K562 (cell line): ENCODE measurements around the gene PCDH9. TPM values are rescaled to one million over a fixed set of nuclear protein-coding genes. Genes with fewer than 3 reads are reported as not detected.

Experiments
- ATAC-seq: fragments of 200-7000 bp; cut with Tn5 transposase; 3 replicates; pipeline ENCODE4 v1.9.1; 2020; ENCODE audit warnings: moderate library complexity
- BruUV-seq: library from RNA; stranded (reverse); fragments of 400-500 nt; replicated peaks from 2 replicates; lab custom pipeline; 2021; lab: Mats Ljungman, UMichigan
- CTCF ChIA-PET: fragments of 300-600 bp; formaldehyde crosslinking; extraction: SDS; loops from one replicate; lab custom pipeline; 2021; ENCODE audit warnings: low intra/inter-chr PET ratio; lab: Yijun Ruan, JAX
- POLR2A ChIA-PET: fragments of 300-600, 350-650 bp; sonication (Branson Sonifier 250); formaldehyde crosslinking; extraction: SDS; loops from one replicate; lab custom pipeline; 2021; ENCODE audit warnings: antibody characterized with exemption, inconsistent platforms; lab: Yijun Ruan, JAX
- DNase-seq, 4 experiments: peaks; one replicate each; pipeline versions ENCODE4 v3.0.0 to v3.0.0-alpha.2; 2011 to 2018; ENCODE audit warnings: low spot score in 3 of 4, mixed read lengths in 3 of 4; ENCODE audit errors: extremely low read depth in 1 of 4
- FAIRE-seq: peaks from 2 replicates; lab custom pipeline; 2011; peaks lifted over from hg19 to GRCh38; lab: Jason Lieb, UNC
- H2AFZ ChIP-seq: 2 replicates; pipeline ENCODE4 v1.6.0; 2011; ENCODE audit warnings: low read depth, low read length, control low read depth, inconsistent platforms
- H3K27ac ChIP-seq: fragments of 200-600 bp; 3 replicates; pipeline ENCODE4 v1.8.0; 2011; ENCODE audit warnings: low read depth, mild to moderate bottlenecking, control low read depth, inconsistent platforms, low read length, moderate library complexity, mixed read lengths; ENCODE audit errors: extremely low read depth
- H3K27me3 ChIP-seq, 2 experiments: fragments of 300-600 bp in 1 of 2; 2 replicates in 1 of 2; 3 replicates in 1 of 2; pipeline versions ENCODE4 v1.6.0 to v1.8.0; 2011; ENCODE audit warnings: inconsistent platforms in 2 of 2, low read length in 2 of 2, mild to moderate bottlenecking in 1 of 2, mixed read lengths in 1 of 2, moderate library complexity in 1 of 2; ENCODE audit not compliant: control insufficient read depth in 2 of 2, insufficient read depth in 2 of 2
- H3K36me3 ChIP-seq: fragments of 300-600 bp; 3 replicates; pipeline ENCODE4 v1.8.0; 2011; ENCODE audit warnings: mild to moderate bottlenecking, low read length, inconsistent platforms; ENCODE audit not compliant: control insufficient read depth, insufficient read depth
- H3K4me1 ChIP-seq, 2 experiments: fragments of 200-600 bp in 1 of 2; replicated peaks in 1 of 2; 2 replicates in 1 of 2; 3 replicates in 1 of 2; pipeline versions ENCODE4 v1.5.1 to v1.8.0; 2011; ENCODE audit warnings: inconsistent platforms in 2 of 2, low read length in 2 of 2, mild to moderate bottlenecking in 1 of 2, mixed read lengths in 1 of 2, moderate library complexity in 1 of 2; ENCODE audit not compliant: control insufficient read depth in 2 of 2, insufficient read depth in 2 of 2
- H3K4me2 ChIP-seq: 2 replicates; pipeline ENCODE4 v1.6.1; 2011; ENCODE audit warnings: low read length, control low read depth, inconsistent platforms, mixed read lengths; ENCODE audit not compliant: insufficient read depth
- H3K4me3 ChIP-seq: fragments of 200-600 bp; sonication (generic), shearing (Covaris generic); 2 replicates; pipeline ENCODE4 v1.5.1; 2016; ENCODE audit warnings: control low read depth, inconsistent platforms
- H3K79me2 ChIP-seq: fragments of 200-600 bp; 3 replicates; pipeline ENCODE4 v1.8.0; 2011; ENCODE audit warnings: low read length, inconsistent platforms; ENCODE audit not compliant: control insufficient read depth, insufficient read depth
- H3K9ac ChIP-seq, 2 experiments: 2 replicates each; pipeline versions ENCODE4 v1.6.0 to v1.6.1; 2011; ENCODE audit warnings: low read depth in 2 of 2, low read length in 2 of 2, control low read depth in 1 of 2, inconsistent platforms in 1 of 2, mild to moderate bottlenecking in 1 of 2, mixed read lengths in 1 of 2; ENCODE audit not compliant: insufficient read depth in 1 of 2
- H3K9me1 ChIP-seq: one replicate; pipeline ENCODE4 v1.6.0; 2011; ENCODE audit warnings: inconsistent platforms, mild to moderate bottlenecking, low read length, moderate library complexity; ENCODE audit not compliant: control insufficient read depth, insufficient read depth
- H3K9me3 ChIP-seq: replicated peaks from 2 replicates; pipeline ENCODE4 v1.5.1; 2011; ENCODE audit warnings: low read depth, low read length, inconsistent platforms; ENCODE audit not compliant: control insufficient read depth, insufficient read depth
- H4K20me1 ChIP-seq: replicated peaks from 2 replicates; pipeline ENCODE4 v1.6.1; 2011; ENCODE audit warnings: low read length, inconsistent platforms, mixed read lengths; ENCODE audit not compliant: control insufficient read depth, insufficient read depth
- ATF1 ChIP-seq, 2 experiments: fragments of 450-650 bp in 1 of 2; IDR thresholded peaks; 2 replicates each; pipeline ENCODE4 v1.6.1; 2016; ENCODE audit warnings: missing compliant biosample characterization in 1 of 2, missing genetic modification characterization in 1 of 2
- CBX2 ChIP-seq: fragments of 200-600 bp; sonication (generic); IDR thresholded peaks from one replicate; pipeline ENCODE4 v1.6.1; 2012; ENCODE audit warnings: mild to moderate bottlenecking, low read length, inconsistent platforms; ENCODE audit not compliant: insufficient read depth, poor library complexity, severe bottlenecking
- GTF2A2 ChIP-seq: IDR thresholded peaks from 2 replicates; pipeline ENCODE4 v1.6.1; 2016; ENCODE audit warnings: mild to moderate bottlenecking, missing genetic modification characterization, missing compliant biosample characterization
- MCM3 ChIP-seq: fragments of 450-650 bp; IDR thresholded peaks from 2 replicates; pipeline ENCODE4 v1.6.1; 2016
- MED1 ChIP-seq: sonication (generic); formaldehyde crosslinking; IDR thresholded peaks from 2 replicates; pipeline ENCODE4 v1.8.1; 2023; ENCODE audit warnings: missing genetic modification reagents, borderline replicate concordance
- TBP ChIP-seq: optimal IDR thresholded peaks from 2 replicates; pipeline ENCODE3; 2011; ENCODE audit warnings: low read depth, low read length, improper control_type of control experiment
- ZC3H11A ChIP-seq: IDR thresholded peaks from 2 replicates; pipeline ENCODE4 v1.6.1; 2012; ENCODE audit warnings: low read depth, low read length, improper control_type of control experiment
- ZC3H4 ChIP-seq: sonication (generic); formaldehyde crosslinking; IDR thresholded peaks from 2 replicates; pipeline ENCODE4 v1.9.0; 2021; ENCODE audit warnings: missing genetic modification reagents, borderline replicate concordance
- ZNF134 ChIP-seq: fragments of 250-450 bp; sonication (Bioruptor Pico); conservative IDR thresholded peaks from 2 replicates; pipeline ENCODE4 v1.4.0; 2020
- ZNF780A ChIP-seq: fragments of 250-450 bp; sonication (Bioruptor Pico); IDR thresholded peaks from 2 replicates; pipeline ENCODE4 v1.5.0; 2021; ENCODE audit warnings: mild to moderate bottlenecking
- WGBS: fragments of 100-300 bp; shearing (Covaris generic); methylation state at CpG from one replicate; pipeline ENCODE4 v1.1.6; 2016; ENCODE audit warnings: low coverage, mixed read lengths; ENCODE audit not compliant: insufficient coverage; ENCODE audit errors: missing lambda C conversion rate; 5-methylcytosine and 5-hydroxymethylcytosine counted together
- in situ Hi-C: fragments of 300-500 bp; cut with MboI; formaldehyde crosslinking; loops from 4 replicates; pipeline ENCODE4 v1.15.0; 2018; ENCODE audit warnings: inconsistent platforms, mixed read lengths
- intact Hi-C: fragments of 100-400 bp; cut with micrococcal nuclease; formaldehyde crosslinking; loops from 2 replicates; pipeline ENCODE4 v1.14.2; 2022
- polyA plus RNA-seq, 8 experiments: library from polyadenylated mRNA; depleted of rRNA in 4 of 8; stranded (reverse) in 5 of 8; unstranded in 3 of 8; fragments of >200 nt; fragmentation: Nextera tagmentation in 2 of 8; fragmentation: Illumina TruSeq in 1 of 8; extraction: Ambion mirVana in 2 of 8; extraction: Trizol in 1 of 8; gene quantifications; 2 replicates each; pipeline versions ENCODE4 v1.2.1 to v1.2.3, GENCODE V29; 2011 to 2014; ENCODE audit warnings: inconsistent platforms in 1 of 8, missing spikeins in 1 of 8
- total RNA-seq, 7 experiments: library from RNA; depleted of rRNA in 6 of 7; stranded (reverse); fragments of >200 nt in 6 of 7; fragmentation: Illumina TruSeq in 2 of 7; extraction: Trizol in 2 of 7; gene quantifications; 2 replicates each; pipeline versions ENCODE4 v1.2.1 to v1.2.3, GENCODE V29; 2011 to 2021; ENCODE audit warnings: low replicate concordance in 1 of 7
- TF ChIP-seq, protein P1 (sequence below): fragments of 250-450 bp; sonication (Bioruptor Pico); IDR thresholded peaks from 2 replicates; pipeline ENCODE4 v1.5.0; 2021
- TF ChIP-seq, protein P2 (sequence below): fragments of 450-650 bp; formaldehyde crosslinking; IDR thresholded peaks from 2 replicates; pipeline ENCODE4 v1.4.0; 2020; ENCODE audit warnings: mild to moderate bottlenecking, moderate library complexity
- TF ChIP-seq, protein P3 (sequence below): fragments of 250-450 bp; sonication (Bioruptor Pico); IDR thresholded peaks from 2 replicates; pipeline ENCODE4 v1.8.0; 2022; ENCODE audit warnings: inconsistent platforms

Gene PCDH9
- total and polyA plus RNA-seq, 9 of the 15 experiments (the other 6 are each of a cell fraction or from before 2014, with no cell fraction given), result 1.1 to 6.7 (median 4.9) TPM

DNA sequence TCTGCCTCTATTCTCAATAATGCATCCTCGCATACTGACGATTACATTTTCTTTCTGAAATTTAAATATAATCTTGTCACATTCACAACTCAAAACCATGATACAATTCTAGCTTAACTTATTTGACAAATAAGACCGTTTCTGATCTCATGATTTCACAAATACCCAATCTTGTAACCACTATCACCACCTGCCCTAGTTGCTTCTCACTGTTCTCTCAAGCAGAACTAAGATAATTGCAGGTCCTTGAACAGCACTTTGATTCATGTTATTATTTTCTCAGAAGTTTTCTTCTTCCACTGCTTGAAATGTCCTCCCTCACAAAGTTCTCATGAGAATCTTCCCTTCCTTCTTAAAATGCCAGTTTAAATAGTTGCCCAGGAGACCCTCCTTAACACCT, 211.4 kb downstream of the PCDH9 start:
- Histone ChIP-seq H3K27ac (no peak overlapping the region), H3K9me3 (no peaks in the 10 kb centered on the region), H2AFZ (no peak overlapping the region), H3K79me2 (no peaks in the 10 kb centered on the region), H3K36me3 (no peaks in the 10 kb centered on the region), H3K4me3 (no peak overlapping the region), H3K27me3 (no peaks in the 10 kb centered on the region)
- no peak for DNase-seq
- intact Hi-C loops, result no loop called here
- TF ChIP-seq ZNF780A (CRISPR knock-in tag) (no peak), CBX2 (no peak), ZC3H11A (no peak), TBP (no peak), MED1 (CRISPR knock-in tag) (no peak), GTF2A2 (tag) (no peak), MCM3 (no peak), ATF1 (CRISPR knock-in tag; IDR thresholded peaks at IDR 0.05) (no peak), ATF1 (tag; IDR thresholded peaks at IDR 0.05) (no peak), ZC3H4 (CRISPR knock-in tag) (no peak), ZNF134 (CRISPR knock-in tag) (no peak)
- TF ChIP-seq, protein P1, sequence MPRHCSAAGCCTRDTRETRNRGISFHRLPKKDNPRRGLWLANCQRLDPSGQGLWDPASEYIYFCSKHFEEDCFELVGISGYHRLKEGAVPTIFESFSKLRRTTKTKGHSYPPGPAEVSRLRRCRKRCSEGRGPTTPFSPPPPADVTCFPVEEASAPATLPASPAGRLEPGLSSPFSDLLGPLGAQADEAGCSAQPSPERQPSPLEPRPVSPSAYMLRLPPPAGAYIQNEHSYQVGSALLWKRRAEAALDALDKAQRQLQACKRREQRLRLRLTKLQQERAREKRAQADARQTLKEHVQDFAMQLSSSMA (CRISPR knock-in tag), result no peak
- TF ChIP-seq, protein P2, sequence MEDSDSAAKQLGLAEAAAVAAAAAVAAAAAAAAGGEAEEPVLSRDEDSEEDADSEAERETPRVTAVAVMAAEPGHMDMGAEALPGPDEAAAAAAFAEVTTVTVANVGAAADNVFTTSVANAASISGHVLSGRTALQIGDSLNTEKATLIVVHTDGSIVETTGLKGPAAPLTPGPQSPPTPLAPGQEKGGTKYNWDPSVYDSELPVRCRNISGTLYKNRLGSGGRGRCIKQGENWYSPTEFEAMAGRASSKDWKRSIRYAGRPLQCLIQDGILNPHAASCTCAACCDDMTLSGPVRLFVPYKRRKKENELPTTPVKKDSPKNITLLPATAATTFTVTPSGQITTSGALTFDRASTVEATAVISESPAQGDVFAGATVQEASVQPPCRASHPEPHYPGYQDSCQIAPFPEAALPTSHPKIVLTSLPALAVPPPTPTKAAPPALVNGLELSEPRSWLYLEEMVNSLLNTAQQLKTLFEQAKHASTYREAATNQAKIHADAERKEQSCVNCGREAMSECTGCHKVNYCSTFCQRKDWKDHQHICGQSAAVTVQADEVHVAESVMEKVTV, result no peak
- TF ChIP-seq, protein P3, sequence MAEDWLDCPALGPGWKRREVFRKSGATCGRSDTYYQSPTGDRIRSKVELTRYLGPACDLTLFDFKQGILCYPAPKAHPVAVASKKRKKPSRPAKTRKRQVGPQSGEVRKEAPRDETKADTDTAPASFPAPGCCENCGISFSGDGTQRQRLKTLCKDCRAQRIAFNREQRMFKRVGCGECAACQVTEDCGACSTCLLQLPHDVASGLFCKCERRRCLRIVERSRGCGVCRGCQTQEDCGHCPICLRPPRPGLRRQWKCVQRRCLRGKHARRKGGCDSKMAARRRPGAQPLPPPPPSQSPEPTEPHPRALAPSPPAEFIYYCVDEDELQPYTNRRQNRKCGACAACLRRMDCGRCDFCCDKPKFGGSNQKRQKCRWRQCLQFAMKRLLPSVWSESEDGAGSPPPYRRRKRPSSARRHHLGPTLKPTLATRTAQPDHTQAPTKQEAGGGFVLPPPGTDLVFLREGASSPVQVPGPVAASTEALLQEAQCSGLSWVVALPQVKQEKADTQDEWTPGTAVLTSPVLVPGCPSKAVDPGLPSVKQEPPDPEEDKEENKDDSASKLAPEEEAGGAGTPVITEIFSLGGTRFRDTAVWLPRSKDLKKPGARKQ (CRISPR knock-in tag), result no peak
- TF ChIP-seq, all 486 proteins: peak for 0
- H3K4me1 ChIP-seq, result no peaks in the 10 kb centered on the region
- in situ Hi-C loops, result no loop called here
- FAIRE-seq, result no peak
- no peak overlapping the region for H3K9ac ChIP-seq
- CTCF ChIA-PET, result interaction anchor here (0.6 kb wide), 1 partner anchor 343 kb away, joined by 3 read pairs; no protein-coding TSS in a partner anchor
- POLR2A ChIA-PET, result no interaction called here
- 44% methylated on average over 3 of the region's 3 CpGs for WGBS
- H3K4me2 ChIP-seq, result no peak overlapping the region
- no peaks in the 10 kb centered on the region for H3K9me1 ChIP-seq
- no TSS peak for BruUV-seq
- ATAC-seq, result no peak
- no peaks in the 10 kb centered on the region for H4K20me1 ChIP-seq
